NCI-H82 treated with DMSO at 0.1 percent for 48 hours (cell line): ENCODE data around the gene ZFP92.
"Not testable (repeated sequence)": the region's sequence is repeated elsewhere in the genome, so short reads cannot be mapped to it uniquely, and the experiment has no call there.

ENCODE experiments used
- DNase-seq: peaks from one replicate; lab custom pipeline; 2025; ENCODE audit not compliant: unreplicated experiment; lab: John Stamatoyannopoulos, UW

ZFP92 gene

GRCh38 chrX:153384973-153385372, 26.3 kb upstream of the ZFP92 start:
- DNase-seq = not testable (repeated sequence)

- no peak for DNase-seq
These were observed 25.2 kb upstream of the ZFP92 start for GRCh38 chrX:153386097-153386496.

- DNase-seq = no peak
These were observed 23.9 kb upstream of the ZFP92 start for GRCh38 chrX:153387345-153387744.

- DNase-seq = no peak
These were observed 23.1 kb upstream of the ZFP92 start for GRCh38 chrX:153387987-153388721.

GRCh38 chrX:153388722-153389459, 22.4 kb upstream of the ZFP92 start:
- no peak for DNase-seq

- not testable (repeated sequence) for DNase-seq
These were observed 21.9 kb upstream of the ZFP92 start for GRCh38 chrX:153389460-153389768.

- DNase-seq = no peak
These were observed 18.5 kb upstream of the ZFP92 start for GRCh38 chrX:153392642-153393321.

GRCh38 chrX:153394612-153395011, 16.7 kb upstream of the ZFP92 start:
- DNase-seq = no peak

GRCh38 chrX:153395613-153396319, 15.5 kb upstream of the ZFP92 start:
- DNase-seq = no peak

GRCh38 chrX:153396320-153397195, 14.7 kb upstream of the ZFP92 start:
- DNase-seq = no peak

- DNase-seq = no peak
These were observed 13.9 kb upstream of the ZFP92 start for GRCh38 chrX:153397256-153397960.

- DNase-seq = no peak
These were observed 12.9 kb upstream of the ZFP92 start for GRCh38 chrX:153398275-153398960.

GRCh38 chrX:153400146-153401132, 10.8 kb upstream of the ZFP92 start:
- no peak for DNase-seq

GRCh38 chrX:153401133-153401764, 10.0 kb upstream of the ZFP92 start, which contains the start of gene PNMA6E:
TSS of gene PNMA6E (minus strand) at chrX:153401350. CDS start at chrX:153398849, 2,501 bp downstream.
- DNase-seq = no peak

- not testable (repeated sequence) for DNase-seq
These were observed 6.9 kb upstream of the ZFP92 start for GRCh38 chrX:153404333-153404732.

GRCh38 chrX:153405426-153405825, 5.8 kb upstream of the ZFP92 start:
- no peak for DNase-seq

GRCh38 chrX:153406011-153406410, 5.3 kb upstream of the ZFP92 start:
- no peak for DNase-seq
